CD4-positive, alpha-beta memory T cell (primary cell): ENCODE measurements around the gene CD177. TPM values are rescaled to one million over a fixed set of nuclear protein-coding genes. Genes with fewer than 3 reads are reported as not detected.

Experiments
- CTCF ChIA-PET: fragments of 350-600 bp; sonication (Branson Sonifier 250); formaldehyde crosslinking; loops from one replicate; lab custom pipeline; 2021; ENCODE audit warnings: inconsistent platforms; ENCODE audit not compliant: partially characterized antibody; lab: Charles Lee
- POLR2A ChIA-PET: fragments of 350-600 bp; sonication (Branson Sonifier 250); formaldehyde crosslinking; loops from one replicate; lab custom pipeline; 2021; ENCODE audit not compliant: partially characterized antibody; lab: Charles Lee
- DNase-seq, 5 donors: peaks; one replicate each; pipeline versions ENCODE4 v3.0.0 to v3.0.0-alpha.2; 2020 to 2022; ENCODE audit warnings: mixed read lengths in 1 of 5
- H3K27ac ChIP-seq: one replicate; pipeline ENCODE4 v1.7.0; 2013; ENCODE audit warnings: low read depth, low read length
- H3K27me3 ChIP-seq: 2 replicates; pipeline ENCODE4 v1.7.0; 2013; ENCODE audit warnings: mild to moderate bottlenecking, low read length, moderate library complexity; ENCODE audit not compliant: insufficient read depth
- H3K36me3 ChIP-seq: 2 replicates; pipeline ENCODE4 v1.7.0; 2013; ENCODE audit warnings: mild to moderate bottlenecking, low read length, moderate library complexity; ENCODE audit not compliant: insufficient read depth
- H3K4me1 ChIP-seq: 2 replicates; pipeline ENCODE4 v1.7.0; 2013; ENCODE audit warnings: mild to moderate bottlenecking, low read length, moderate library complexity; ENCODE audit not compliant: insufficient read depth
- H3K4me3 ChIP-seq, 2 donors: one replicate each; pipeline ENCODE4 v1.7.0; 2013; ENCODE audit warnings: low read length in 2 of 2, mild to moderate bottlenecking in 1 of 2
- H3K9me3 ChIP-seq, 2 donors: one replicate each; pipeline ENCODE4 v1.7.0; 2013; ENCODE audit warnings: low read length in 2 of 2, control low read depth in 1 of 2; ENCODE audit not compliant: control insufficient read depth in 1 of 2
- H3K27ac Mint-ChIP-seq, 7 donors: one replicate each; pipeline ENCODE4 v1.8.0; 2020 to 2021; ENCODE audit warnings: mixed read lengths in 7 of 7, mild to moderate bottlenecking in 6 of 7, inconsistent platforms in 3 of 7, moderate library complexity in 3 of 7
- H3K27me3 Mint-ChIP-seq, 2 donors: one replicate each; pipeline ENCODE4 v1.8.0; 2020 to 2021; ENCODE audit warnings: mixed read lengths in 2 of 2
- H3K36me3 Mint-ChIP-seq, 2 donors: one replicate each; pipeline ENCODE4 v1.8.0; 2020 to 2021; ENCODE audit warnings: mixed read lengths in 2 of 2, inconsistent platforms in 1 of 2, mild to moderate bottlenecking in 1 of 2
- H3K4me1 Mint-ChIP-seq, 4 donors: one replicate each; pipeline ENCODE4 v1.8.0; 2020 to 2021; ENCODE audit warnings: mixed read lengths in 4 of 4, mild to moderate bottlenecking in 1 of 4
- H3K4me3 Mint-ChIP-seq, 8 donors: one replicate each; pipeline ENCODE4 v1.8.0; 2020 to 2021; ENCODE audit warnings: mixed read lengths in 8 of 8, mild to moderate bottlenecking in 7 of 8, moderate library complexity in 6 of 8, inconsistent platforms in 3 of 8
- H3K9me3 Mint-ChIP-seq, 8 donors: one replicate each; pipeline ENCODE4 v1.8.0; 2020 to 2021; ENCODE audit warnings: mixed read lengths in 8 of 8, mild to moderate bottlenecking in 5 of 8, inconsistent platforms in 3 of 8, moderate library complexity in 1 of 8
- intact Hi-C: fragments of 100-400 bp; cut with micrococcal nuclease; formaldehyde crosslinking; loops from one replicate; pipeline ENCODE4 v1.15.1; 2023
- polyA plus RNA-seq, 2 donors: library from polyadenylated mRNA; unstranded; fragments of 300-500 nt; fragmentation: Illumina TruSeq; gene quantifications; one replicate each; pipeline ENCODE4 v1.2.3, GENCODE V29; 2021
- total RNA-seq, 2 experiments: library from RNA; stranded (reverse); gene quantifications; one replicate each; pipeline ENCODE4 v1.2.3, GENCODE V29; 2021

The CD177 gene
- total and polyA plus RNA-seq, 4 experiments from 2014 or later = not detected

GRCh38 chr19:43311706-43312105, 41.8 kb upstream of the CD177 start:
- Histone ChIP-seq H3K4me1 (no peaks in the 10 kb centered on the region), H3K9me3 (no peaks in the 10 kb centered on the region), H3K27me3 (no peaks in the 10 kb centered on the region), H3K4me3 (no peak overlapping the region), H3K36me3 (no peaks in the 10 kb centered on the region), H3K27ac (no peak overlapping the region)
- ChIA-PET CTCF (no interaction called here), POLR2A (no interaction called here)
- DNase-seq = no peak
- H3K27ac Mint-ChIP-seq = no peak overlapping the region
- H3K9me3 Mint-ChIP-seq = peaks cover 0 to 4% (median 0%) of the 10 kb centered on the region in 8 donors
- no peaks in the 10 kb centered on the region for H3K36me3 Mint-ChIP-seq
- peaks cover 7 to 17% of the 10 kb centered on the region in 2 donors for H3K27me3 Mint-ChIP-seq
- intact Hi-C loops = no loop called here
- no peaks in the 10 kb centered on the region for H3K4me1 Mint-ChIP-seq
- H3K4me3 Mint-ChIP-seq = no peak overlapping the region

GRCh38 chr19:43313711-43314495, 39.6 kb upstream of the CD177 start:
- intact Hi-C loops = no loop called here
- CTCF ChIA-PET = no interaction called here
- peaks cover 5 to 6% of the 10 kb centered on the region in 2 donors for H3K27me3 Mint-ChIP-seq

GRCh38 chr19:43315851-43316250, 37.6 kb upstream of the CD177 start:
- peaks cover 0 to 4% (median 0%) of the 10 kb centered on the region in 8 donors for H3K9me3 Mint-ChIP-seq
- no peak overlapping the region for H3K4me3 Mint-ChIP-seq
- DNase-seq = no peak
- no peaks in the 10 kb centered on the region for H3K4me1 Mint-ChIP-seq
- H3K36me3 Mint-ChIP-seq = no peaks in the 10 kb centered on the region
- intact Hi-C loops = no loop called here
- peaks cover 2 to 3% of the 10 kb centered on the region in 2 donors for H3K27me3 Mint-ChIP-seq
- CTCF ChIA-PET = no interaction called here
- H3K36me3 ChIP-seq = no peaks in the 10 kb centered on the region
- H3K27ac ChIP-seq = no peak overlapping the region
- no peaks in the 10 kb centered on the region for H3K4me1 ChIP-seq
- no peak overlapping the region for H3K4me3 ChIP-seq
- H3K27me3 ChIP-seq = no peaks in the 10 kb centered on the region
- no peak overlapping the region for H3K27ac Mint-ChIP-seq
- POLR2A ChIA-PET = no interaction called here
- no peaks in the 10 kb centered on the region for H3K9me3 ChIP-seq

More at GRCh38 chr19:43313711-43314495, 39.6 kb upstream of the CD177 start:
- no peaks in the 10 kb centered on the region for H3K36me3 ChIP-seq
- H3K9me3 ChIP-seq = no peaks in the 10 kb centered on the region
- no peaks in the 10 kb centered on the region for H3K27me3 ChIP-seq
- POLR2A ChIA-PET = no interaction called here
- H3K27ac ChIP-seq = no peak overlapping the region
- no peaks in the 10 kb centered on the region for H3K4me1 Mint-ChIP-seq
- no peak overlapping the region for H3K4me3 Mint-ChIP-seq
- no peak overlapping the region for H3K27ac Mint-ChIP-seq
- peaks cover 0 to 4% (median 0%) of the 10 kb centered on the region in 8 donors for H3K9me3 Mint-ChIP-seq
- no peak for DNase-seq
- no peak overlapping the region for H3K4me3 ChIP-seq
- no peaks in the 10 kb centered on the region for H3K4me1 ChIP-seq
- H3K36me3 Mint-ChIP-seq = no peaks in the 10 kb centered on the region

GRCh38 chr19:43316591-43317319, 36.7 kb upstream of the CD177 start:
- CTCF ChIA-PET = no interaction called here

GRCh38 chr19:43318203-43318602, 35.3 kb upstream of the CD177 start:
- ChIA-PET CTCF (no interaction called here), POLR2A (no interaction called here)
- peaks cover 2 to 5% of the 10 kb centered on the region in 2 donors for H3K27me3 Mint-ChIP-seq

More at GRCh38 chr19:43316591-43317319, 36.7 kb upstream of the CD177 start:
- intact Hi-C loops = no loop called here
- Histone ChIP-seq H3K4me3 (no peak overlapping the region), H3K27me3 (no peaks in the 10 kb centered on the region), H3K36me3 (no peaks in the 10 kb centered on the region), H3K9me3 (no peaks in the 10 kb centered on the region), H3K27ac (no peak overlapping the region), H3K4me1 (no peaks in the 10 kb centered on the region)
- POLR2A ChIA-PET = no interaction called here
- Mint-ChIP-seq H3K27me3 (peaks cover 3 to 5% of the 10 kb centered on the region in 2 donors), H3K4me1 (no peaks in the 10 kb centered on the region), H3K4me3 (no peak overlapping the region), H3K36me3 (no peaks in the 10 kb centered on the region), H3K27ac (no peak overlapping the region), H3K9me3 (peaks cover 0 to 4% (median 0%) of the 10 kb centered on the region in 8 donors)
- no peak for DNase-seq

GRCh38 chr19:43318796-43319314, 34.6 kb upstream of the CD177 start:
- peaks cover 0 to 4% (median 0%) of the 10 kb centered on the region in 8 donors for H3K9me3 Mint-ChIP-seq
- POLR2A ChIA-PET = no interaction called here
- DNase-seq = no peak
- no peaks in the 10 kb centered on the region for H3K27me3 ChIP-seq
- H3K27me3 Mint-ChIP-seq = peaks cover 2 to 3% of the 10 kb centered on the region in 2 donors
- H3K4me3 ChIP-seq = no peak overlapping the region
- no peaks in the 10 kb centered on the region for H3K9me3 ChIP-seq
- H3K36me3 Mint-ChIP-seq = no peaks in the 10 kb centered on the region
- H3K4me1 ChIP-seq = no peaks in the 10 kb centered on the region
- CTCF ChIA-PET = no interaction called here
- intact Hi-C loops = no loop called here
- no peak overlapping the region for H3K4me3 Mint-ChIP-seq
- no peaks in the 10 kb centered on the region for H3K4me1 Mint-ChIP-seq
- no peaks in the 10 kb centered on the region for H3K36me3 ChIP-seq
- H3K27ac Mint-ChIP-seq = no peak overlapping the region
- no peak overlapping the region for H3K27ac ChIP-seq

More at GRCh38 chr19:43318203-43318602, 35.3 kb upstream of the CD177 start:
- Histone ChIP-seq H3K4me3 (no peak overlapping the region), H3K4me1 (no peaks in the 10 kb centered on the region), H3K9me3 (no peaks in the 10 kb centered on the region), H3K36me3 (no peaks in the 10 kb centered on the region), H3K27ac (no peak overlapping the region), H3K27me3 (no peaks in the 10 kb centered on the region)
- no peak for DNase-seq
- Mint-ChIP-seq H3K36me3 (no peaks in the 10 kb centered on the region), H3K4me3 (no peak overlapping the region), H3K9me3 (peaks cover 0 to 4% (median 0%) of the 10 kb centered on the region in 8 donors), H3K4me1 (no peaks in the 10 kb centered on the region), H3K27ac (no peak overlapping the region)
- intact Hi-C loops = no loop called here

GRCh38 chr19:43320546-43320945, 32.9 kb upstream of the CD177 start:
- Histone ChIP-seq H3K4me1 (no peaks in the 10 kb centered on the region), H3K36me3 (no peaks in the 10 kb centered on the region), H3K9me3 (no peaks in the 10 kb centered on the region), H3K4me3 (no peak overlapping the region), H3K27me3 (no peaks in the 10 kb centered on the region), H3K27ac (no peak overlapping the region)
- Mint-ChIP-seq H3K27me3 (peaks cover 2 to 3% of the 10 kb centered on the region in 2 donors), H3K36me3 (no peaks in the 10 kb centered on the region), H3K4me1 (no peaks in the 10 kb centered on the region), H3K4me3 (no peak overlapping the region), H3K9me3 (peaks cover 0 to 3% (median 0%) of the 10 kb centered on the region in 8 donors), H3K27ac (peak overlapping the region in 1 of 7 donors; percentile 57)
- CTCF ChIA-PET = no interaction called here
- no peak for DNase-seq
- POLR2A ChIA-PET = no interaction called here
- intact Hi-C loops = no loop called here
